Measurements from ENCODE around the gene FAM186B. TPM values are rescaled to one million over a fixed set of nuclear protein-coding genes. Genes with fewer than 3 reads are reported as not detected.

Gene FAM186B
- total and polyA plus RNA-seq, 2 of the 13 experiments (the other 11 are each of a cell fraction or from before 2014, with no cell fraction given): 0.07 to 0.20 TPM

DNA sequence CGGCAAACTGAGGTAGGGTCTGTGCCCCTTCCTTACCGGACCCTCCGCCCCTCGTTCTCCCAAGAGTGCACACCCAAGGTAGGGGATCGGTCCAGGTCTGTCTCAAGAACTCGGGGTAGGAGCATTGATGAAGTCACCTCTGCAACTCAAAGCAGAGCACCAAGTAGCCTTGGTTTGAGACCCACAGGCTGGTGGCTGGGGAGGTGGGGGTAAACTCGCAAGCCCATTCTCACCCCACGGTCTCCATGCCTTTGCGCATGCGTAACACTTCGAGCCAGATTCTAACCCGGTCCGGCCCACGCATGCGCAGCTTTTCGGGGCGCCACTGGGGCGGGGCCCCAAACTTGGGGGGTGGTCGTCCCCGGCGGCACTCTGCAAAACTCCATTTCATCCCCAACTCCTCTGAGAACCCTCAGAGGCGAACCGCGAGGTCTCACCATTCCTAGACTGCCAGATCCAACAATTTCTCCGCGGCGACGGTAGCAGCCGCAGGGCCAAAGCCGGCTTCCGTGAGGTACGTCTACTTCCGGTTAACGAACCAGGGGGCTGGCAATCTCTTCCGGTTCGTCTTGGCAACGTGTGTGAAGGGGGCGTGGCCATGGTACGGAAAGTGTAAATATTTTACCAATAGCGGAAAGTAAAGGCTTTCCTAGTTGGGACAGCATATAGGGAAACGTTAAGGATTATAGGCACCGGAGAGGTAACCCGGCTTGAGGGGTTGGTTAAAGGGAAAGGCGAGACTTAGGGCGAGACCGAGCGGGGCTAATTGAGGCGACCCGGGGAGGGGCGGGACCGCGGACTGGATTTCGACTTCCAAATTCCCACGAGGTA lies 37.6 kb downstream of the FAM186B start, which contains the start of gene MCRS1 (continued):
- TF ChIP-seq, protein P1, sequence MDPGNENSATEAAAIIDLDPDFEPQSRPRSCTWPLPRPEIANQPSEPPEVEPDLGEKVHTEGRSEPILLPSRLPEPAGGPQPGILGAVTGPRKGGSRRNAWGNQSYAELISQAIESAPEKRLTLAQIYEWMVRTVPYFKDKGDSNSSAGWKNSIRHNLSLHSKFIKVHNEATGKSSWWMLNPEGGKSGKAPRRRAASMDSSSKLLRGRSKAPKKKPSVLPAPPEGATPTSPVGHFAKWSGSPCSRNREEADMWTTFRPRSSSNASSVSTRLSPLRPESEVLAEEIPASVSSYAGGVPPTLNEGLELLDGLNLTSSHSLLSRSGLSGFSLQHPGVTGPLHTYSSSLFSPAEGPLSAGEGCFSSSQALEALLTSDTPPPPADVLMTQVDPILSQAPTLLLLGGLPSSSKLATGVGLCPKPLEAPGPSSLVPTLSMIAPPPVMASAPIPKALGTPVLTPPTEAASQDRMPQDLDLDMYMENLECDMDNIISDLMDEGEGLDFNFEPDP (CRISPR knock-in tag; conservative IDR thresholded peaks at IDR 0.05): no peak
- TF ChIP-seq SMC3 (IDR thresholded peaks at IDR 0.05; ENCODE audit: low read length) (no peak), TBP (CRISPR knock-in tag; IDR thresholded peaks at IDR 0.05) (no peak), KAT8 (CRISPR knock-in tag; IDR thresholded peaks at IDR 0.05) (peak; percentile 99), MIER3 (CRISPR knock-in tag; IDR thresholded peaks at IDR 0.05; ENCODE audit: borderline replicate concordance) (peak; percentile 91), JUN (CRISPR knock-in tag; IDR thresholded peaks at IDR 0.05) (no peak), AHR (CRISPR knock-in tag; IDR thresholded peaks at IDR 0.05) (no peak), MEIS2 (CRISPR knock-in tag; IDR thresholded peaks at IDR 0.05) (0 out of 2 replicates have a peak, but pooled peaks have one; percentile 30), SIN3B (IDR thresholded peaks at IDR 0.05; ENCODE audit: low read length) (no peak), NCOA5 (CRISPR knock-in tag; IDR thresholded peaks at IDR 0.05) (no peak), ZNF24 (IDR thresholded peaks at IDR 0.05) (no peak), ZSCAN30 (CRISPR knock-in tag; IDR thresholded peaks at IDR 0.05) (no peak), NCOA2 (CRISPR knock-in tag; IDR thresholded peaks at IDR 0.05) (no peak; the same call in 1 of the 2 replicates), ZNF34 (CRISPR knock-in tag; IDR thresholded peaks at IDR 0.05; ENCODE audit: borderline replicate concordance) (no peak), NFE2L1 (CRISPR knock-in tag; IDR thresholded peaks at IDR 0.05; ENCODE audit: borderline replicate concordance) (no peak)
- TF ChIP-seq, protein P2, sequence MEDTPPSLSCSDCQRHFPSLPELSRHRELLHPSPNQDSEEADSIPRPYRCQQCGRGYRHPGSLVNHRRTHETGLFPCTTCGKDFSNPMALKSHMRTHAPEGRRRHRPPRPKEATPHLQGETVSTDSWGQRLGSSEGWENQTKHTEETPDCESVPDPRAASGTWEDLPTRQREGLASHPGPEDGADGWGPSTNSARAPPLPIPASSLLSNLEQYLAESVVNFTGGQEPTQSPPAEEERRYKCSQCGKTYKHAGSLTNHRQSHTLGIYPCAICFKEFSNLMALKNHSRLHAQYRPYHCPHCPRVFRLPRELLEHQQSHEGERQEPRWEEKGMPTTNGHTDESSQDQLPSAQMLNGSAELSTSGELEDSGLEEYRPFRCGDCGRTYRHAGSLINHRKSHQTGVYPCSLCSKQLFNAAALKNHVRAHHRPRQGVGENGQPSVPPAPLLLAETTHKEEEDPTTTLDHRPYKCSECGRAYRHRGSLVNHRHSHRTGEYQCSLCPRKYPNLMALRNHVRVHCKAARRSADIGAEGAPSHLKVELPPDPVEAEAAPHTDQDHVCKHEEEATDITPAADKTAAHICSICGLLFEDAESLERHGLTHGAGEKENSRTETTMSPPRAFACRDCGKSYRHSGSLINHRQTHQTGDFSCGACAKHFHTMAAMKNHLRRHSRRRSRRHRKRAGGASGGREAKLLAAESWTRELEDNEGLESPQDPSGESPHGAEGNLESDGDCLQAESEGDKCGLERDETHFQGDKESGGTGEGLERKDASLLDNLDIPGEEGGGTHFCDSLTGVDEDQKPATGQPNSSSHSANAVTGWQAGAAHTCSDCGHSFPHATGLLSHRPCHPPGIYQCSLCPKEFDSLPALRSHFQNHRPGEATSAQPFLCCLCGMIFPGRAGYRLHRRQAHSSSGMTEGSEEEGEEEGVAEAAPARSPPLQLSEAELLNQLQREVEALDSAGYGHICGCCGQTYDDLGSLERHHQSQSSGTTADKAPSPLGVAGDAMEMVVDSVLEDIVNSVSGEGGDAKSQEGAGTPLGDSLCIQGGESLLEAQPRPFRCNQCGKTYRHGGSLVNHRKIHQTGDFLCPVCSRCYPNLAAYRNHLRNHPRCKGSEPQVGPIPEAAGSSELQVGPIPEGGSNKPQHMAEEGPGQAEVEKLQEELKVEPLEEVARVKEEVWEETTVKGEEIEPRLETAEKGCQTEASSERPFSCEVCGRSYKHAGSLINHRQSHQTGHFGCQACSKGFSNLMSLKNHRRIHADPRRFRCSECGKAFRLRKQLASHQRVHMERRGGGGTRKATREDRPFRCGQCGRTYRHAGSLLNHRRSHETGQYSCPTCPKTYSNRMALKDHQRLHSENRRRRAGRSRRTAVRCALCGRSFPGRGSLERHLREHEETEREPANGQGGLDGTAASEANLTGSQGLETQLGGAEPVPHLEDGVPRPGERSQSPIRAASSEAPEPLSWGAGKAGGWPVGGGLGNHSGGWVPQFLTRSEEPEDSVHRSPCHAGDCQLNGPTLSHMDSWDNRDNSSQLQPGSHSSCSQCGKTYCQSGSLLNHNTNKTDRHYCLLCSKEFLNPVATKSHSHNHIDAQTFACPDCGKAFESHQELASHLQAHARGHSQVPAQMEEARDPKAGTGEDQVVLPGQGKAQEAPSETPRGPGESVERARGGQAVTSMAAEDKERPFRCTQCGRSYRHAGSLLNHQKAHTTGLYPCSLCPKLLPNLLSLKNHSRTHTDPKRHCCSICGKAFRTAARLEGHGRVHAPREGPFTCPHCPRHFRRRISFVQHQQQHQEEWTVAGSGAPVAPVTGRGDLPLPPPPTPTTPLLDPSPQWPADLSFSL (CRISPR knock-in tag; IDR thresholded peaks at IDR 0.05): no peak
- TF ChIP-seq, protein P3, sequence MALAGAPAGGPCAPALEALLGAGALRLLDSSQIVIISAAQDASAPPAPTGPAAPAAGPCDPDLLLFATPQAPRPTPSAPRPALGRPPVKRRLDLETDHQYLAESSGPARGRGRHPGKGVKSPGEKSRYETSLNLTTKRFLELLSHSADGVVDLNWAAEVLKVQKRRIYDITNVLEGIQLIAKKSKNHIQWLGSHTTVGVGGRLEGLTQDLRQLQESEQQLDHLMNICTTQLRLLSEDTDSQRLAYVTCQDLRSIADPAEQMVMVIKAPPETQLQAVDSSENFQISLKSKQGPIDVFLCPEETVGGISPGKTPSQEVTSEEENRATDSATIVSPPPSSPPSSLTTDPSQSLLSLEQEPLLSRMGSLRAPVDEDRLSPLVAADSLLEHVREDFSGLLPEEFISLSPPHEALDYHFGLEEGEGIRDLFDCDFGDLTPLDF (CRISPR knock-in tag; IDR thresholded peaks at IDR 0.05): no peak
- TF ChIP-seq, protein P4, sequence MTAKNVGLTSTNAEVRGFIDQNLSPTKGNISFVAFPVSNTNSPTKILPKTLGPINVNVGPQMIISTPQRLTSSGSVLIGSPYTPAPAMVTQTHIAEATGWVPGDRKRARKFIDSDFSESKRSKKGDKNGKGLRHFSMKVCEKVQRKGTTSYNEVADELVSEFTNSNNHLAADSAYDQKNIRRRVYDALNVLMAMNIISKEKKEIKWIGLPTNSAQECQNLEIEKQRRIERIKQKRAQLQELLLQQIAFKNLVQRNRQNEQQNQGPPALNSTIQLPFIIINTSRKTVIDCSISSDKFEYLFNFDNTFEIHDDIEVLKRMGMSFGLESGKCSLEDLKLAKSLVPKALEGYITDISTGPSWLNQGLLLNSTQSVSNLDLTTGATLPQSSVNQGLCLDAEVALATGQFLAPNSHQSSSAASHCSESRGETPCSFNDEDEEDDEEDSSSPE (CRISPR knock-in tag; IDR thresholded peaks at IDR 0.05): no peak
- TF ChIP-seq, protein P5, sequence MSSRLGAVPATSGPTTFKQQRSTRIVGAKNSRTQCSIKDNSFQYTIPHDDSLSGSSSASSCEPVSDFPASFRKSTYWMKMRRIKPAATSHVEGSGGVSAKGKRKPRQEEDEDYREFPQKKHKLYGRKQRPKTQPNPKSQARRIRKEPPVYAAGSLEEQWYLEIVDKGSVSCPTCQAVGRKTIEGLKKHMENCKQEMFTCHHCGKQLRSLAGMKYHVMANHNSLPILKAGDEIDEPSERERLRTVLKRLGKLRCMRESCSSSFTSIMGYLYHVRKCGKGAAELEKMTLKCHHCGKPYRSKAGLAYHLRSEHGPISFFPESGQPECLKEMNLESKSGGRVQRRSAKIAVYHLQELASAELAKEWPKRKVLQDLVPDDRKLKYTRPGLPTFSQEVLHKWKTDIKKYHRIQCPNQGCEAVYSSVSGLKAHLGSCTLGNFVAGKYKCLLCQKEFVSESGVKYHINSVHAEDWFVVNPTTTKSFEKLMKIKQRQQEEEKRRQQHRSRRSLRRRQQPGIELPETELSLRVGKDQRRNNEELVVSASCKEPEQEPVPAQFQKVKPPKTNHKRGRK (CRISPR knock-in tag; IDR thresholded peaks at IDR 0.05): no peak
